Hematopoietic multipotent progenitor cell treated with erythropoietin and hydrocortisone succinate and interleukin-3 and kit ligand, for 6 days (in vitro differentiated cells): Measurements from ENCODE around the gene SLFNL1.

ENCODE experiments used
- DNase-seq: peaks from one replicate; pipeline ENCODE4 v3.0.0-alpha.2; 2015

Gene SLFNL1

DNA sequence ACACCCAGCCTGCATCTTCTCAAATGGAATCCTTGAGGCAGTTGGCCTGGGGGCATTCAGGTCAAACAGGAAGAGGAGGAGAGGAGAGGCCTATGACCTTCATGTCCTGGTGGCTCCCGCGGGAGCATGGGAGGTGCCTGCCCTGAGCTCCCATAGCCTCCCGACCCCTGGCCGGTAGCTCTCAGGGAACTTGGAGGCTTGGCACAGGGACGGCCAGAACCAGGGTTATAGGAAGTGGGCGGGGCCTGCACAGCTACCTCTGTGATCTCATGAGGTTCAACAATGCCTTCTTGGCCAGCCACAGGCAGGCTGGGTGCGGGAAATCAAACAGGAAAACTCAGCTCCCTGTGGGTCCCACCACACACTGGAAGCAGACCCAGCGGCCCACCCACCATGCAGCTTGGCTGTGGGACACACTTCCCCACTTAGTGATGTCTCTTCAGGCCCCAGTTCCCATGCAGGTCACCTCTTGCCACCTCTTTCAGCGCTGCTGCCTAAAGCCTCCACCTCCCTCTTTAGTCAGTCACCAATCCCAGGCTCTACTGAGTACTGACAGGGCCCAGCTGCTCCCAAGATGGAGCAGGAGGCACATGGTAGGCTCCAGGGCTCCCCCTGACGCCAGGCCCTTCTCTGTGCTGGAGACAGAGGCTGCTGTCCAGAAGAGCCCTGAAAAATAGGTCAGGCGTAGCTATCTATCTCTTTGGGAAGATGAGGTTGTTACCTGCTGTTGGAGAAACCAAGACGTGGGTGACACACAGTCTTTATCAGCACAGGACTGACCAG, at the start of gene SLFNL1:
Gene SLFNL1 (minus strand): TSS at position 200 of the 783 bp plus-strand sequence. CDS start 1,065 bp downstream, outside the sequence.
- DNase-seq, result peak; percentile 58

DNA sequence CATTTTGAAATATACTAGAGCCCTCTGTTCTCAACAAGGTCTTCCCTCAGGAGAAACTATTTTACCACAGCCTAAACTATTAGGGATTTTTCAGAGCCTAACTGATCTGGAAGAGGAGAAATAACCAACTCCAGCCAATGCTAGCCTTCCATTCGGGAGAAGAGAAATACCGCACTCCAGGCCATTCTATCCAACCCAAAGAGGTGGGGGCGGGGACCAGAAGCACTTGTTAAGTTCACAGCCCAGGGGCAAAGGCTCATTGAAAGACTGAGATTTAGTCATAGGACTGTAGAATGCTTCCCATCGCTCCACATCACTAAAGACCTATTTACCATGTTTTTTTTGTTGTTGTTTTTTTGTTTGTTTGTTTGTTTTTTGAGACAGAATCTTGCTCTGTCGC, 35.4 kb upstream of the SLFNL1 start:
- no peak for DNase-seq

DNA sequence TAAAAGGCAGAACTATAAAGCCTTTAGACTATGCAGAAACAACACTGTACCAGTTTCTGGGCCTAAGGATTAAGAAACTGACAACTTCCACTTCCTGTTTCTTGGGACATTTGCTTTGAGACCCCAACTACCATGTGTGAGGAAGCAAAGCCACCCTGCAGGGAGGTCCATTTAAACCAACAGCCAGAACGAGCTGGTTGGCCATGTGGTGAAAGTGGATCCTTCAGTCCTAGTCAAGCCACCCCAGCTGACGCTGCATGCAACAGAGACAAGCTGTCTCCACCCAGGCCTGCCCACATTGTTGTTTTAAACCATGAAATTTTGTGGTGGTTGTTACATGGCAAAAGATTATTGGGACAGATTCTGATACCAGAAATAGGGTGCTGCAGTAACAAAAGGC, 31.8 kb upstream of the SLFNL1 start:
- peak; percentile 40 for DNase-seq

DNA sequence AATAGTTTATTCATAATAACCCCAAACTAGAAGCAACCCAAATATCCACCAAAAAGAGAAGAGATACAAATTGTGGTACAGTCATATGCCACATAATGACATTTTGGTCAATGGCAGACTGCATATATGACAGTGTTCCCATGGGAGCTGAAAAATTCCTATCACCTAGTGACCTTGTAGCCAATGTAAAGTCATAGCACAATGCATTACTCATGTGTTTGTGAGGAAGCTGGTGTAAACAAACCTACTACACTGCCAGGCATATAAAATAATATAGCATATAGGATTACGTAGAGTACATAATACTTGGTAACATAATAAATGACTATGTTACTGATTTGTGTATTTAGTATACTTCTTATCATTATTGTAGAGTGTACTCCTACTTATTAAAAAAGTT, 29.5 kb upstream of the SLFNL1 start:
- no peak for DNase-seq

DNA sequence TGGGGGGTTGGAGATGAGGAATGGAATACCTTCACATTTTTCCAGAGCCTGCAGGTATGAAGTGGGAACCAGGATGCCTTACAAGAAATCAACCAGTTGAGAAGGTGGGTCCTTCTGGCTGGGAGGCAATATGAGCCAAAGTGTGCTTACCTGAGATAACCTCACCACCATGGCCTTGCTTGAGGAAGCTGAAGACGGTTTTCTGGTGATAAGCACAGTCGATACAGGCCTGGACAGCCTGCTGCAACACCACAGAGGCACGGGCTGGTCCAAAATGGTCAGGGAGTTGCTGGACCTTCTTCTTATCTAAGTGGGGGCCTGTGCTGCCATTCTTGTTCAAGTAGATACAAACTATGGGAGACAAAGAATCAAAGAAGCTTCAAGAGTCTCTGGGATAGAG, 27.0 kb upstream of the SLFNL1 start:
- no peak for DNase-seq

DNA sequence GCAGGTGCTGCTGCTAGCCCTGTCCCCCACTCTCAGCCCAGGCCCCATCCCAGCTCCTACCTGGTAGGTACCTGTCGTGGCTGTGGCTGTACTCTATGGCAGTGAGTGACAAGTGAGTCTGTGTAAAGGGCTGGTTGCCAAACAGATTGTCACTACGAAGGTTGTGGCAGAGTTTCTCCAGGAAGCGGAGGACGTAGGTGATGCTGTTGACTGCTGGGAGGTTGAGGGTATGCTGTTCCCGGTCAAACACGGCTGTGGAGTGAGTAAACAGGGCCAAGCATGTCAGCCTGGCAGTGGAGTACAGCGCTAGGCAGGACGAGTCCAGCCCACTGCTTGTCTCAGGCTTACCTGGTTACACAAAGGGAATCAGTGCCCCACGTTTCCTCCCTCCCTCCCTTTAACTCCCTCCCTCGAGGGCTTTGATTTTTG, 24.8 kb upstream of the SLFNL1 start:
- DNase-seq, result no peak

DNA sequence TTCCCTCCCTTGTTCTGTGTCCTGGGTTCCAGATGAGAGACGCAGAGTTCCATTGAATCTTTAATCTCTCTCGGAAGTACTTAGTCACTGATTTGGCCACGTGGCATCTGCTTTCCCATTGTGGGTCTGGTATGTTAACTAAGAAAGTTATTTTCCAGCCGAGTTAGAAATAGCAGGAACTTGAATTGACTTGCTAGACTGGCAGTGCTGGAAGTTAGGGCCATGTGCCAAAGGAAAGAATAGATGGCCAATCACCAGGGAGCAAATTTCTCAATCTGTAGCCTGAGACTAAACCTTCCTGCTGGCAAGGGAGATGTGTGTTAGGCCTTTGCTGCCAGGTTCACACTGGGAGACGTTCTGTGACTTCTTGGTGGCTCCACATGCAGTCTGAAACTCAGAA, 24.2 kb upstream of the SLFNL1 start:
- DNase-seq, result no peak

DNA sequence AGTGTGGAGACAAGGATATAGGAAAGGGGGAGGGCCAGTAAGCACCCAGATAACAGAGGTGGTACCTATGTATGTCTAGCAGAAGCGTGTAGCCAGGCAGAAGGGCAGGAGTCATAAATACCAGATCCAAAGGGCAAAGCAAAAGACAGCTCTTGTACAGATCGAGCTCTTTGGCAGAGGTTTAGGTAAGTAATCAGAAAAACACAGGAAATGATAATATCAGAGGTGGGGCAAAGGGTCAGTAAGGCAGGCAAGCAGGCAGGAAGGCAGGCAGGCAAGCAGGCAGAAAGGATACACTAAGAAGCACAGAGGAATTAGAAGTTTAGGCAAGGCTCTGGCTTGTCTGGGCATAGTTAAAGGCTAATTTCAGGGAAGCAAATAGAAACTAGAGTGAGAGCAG, 22.7 kb upstream of the SLFNL1 start:
- no peak for DNase-seq

DNA sequence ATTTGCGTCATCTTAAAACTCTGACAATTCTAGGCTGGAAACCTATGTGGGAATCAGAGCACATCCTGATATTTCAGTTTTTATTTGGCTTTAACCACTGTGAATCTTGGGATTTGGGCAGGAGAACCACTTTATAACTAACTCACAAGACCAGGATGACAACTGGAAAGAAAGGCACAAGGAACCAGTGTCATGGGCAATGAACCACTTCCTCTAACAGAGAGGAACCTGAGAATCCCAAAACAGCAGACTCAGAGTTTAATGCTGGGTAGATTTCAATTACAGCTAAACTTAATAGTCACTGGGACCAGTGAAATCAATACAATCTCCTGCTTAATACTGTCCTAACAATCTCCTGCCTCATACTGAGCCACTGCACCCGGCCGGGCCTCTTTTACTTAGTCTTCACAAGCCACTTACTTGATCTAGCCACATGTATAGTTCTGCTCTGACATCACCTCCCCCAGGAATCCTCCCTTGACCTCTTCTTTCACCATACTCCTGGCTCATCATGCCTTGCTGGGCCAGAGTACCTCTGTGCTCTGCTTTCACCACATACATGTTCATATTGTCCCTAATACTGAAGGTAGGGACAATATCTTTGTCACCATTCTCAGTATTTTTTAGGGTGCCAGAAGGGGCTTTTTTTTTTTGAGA, 20.2 kb upstream of the SLFNL1 start:
- DNase-seq, result no peak

DNA sequence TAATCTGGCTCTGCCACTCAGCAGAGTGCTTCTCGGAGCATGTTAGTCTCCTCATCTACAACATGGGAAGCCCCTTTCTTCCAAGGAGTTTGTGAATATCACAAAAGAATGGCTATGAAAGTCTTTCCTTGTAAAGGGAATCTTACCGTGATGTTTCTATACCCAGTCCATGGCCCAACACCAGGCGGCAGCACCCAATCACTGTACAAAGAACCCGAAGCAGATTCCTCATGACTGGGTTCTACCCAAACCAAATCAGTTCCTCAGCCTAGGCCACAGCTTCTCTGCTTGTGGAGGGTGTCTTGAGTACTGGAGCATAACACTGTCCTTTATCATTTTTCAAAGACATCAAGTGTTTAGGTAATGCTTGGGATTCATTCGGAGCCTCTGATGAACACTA, 16.6 kb upstream of the SLFNL1 start:
- DNase-seq, result no peak

DNA sequence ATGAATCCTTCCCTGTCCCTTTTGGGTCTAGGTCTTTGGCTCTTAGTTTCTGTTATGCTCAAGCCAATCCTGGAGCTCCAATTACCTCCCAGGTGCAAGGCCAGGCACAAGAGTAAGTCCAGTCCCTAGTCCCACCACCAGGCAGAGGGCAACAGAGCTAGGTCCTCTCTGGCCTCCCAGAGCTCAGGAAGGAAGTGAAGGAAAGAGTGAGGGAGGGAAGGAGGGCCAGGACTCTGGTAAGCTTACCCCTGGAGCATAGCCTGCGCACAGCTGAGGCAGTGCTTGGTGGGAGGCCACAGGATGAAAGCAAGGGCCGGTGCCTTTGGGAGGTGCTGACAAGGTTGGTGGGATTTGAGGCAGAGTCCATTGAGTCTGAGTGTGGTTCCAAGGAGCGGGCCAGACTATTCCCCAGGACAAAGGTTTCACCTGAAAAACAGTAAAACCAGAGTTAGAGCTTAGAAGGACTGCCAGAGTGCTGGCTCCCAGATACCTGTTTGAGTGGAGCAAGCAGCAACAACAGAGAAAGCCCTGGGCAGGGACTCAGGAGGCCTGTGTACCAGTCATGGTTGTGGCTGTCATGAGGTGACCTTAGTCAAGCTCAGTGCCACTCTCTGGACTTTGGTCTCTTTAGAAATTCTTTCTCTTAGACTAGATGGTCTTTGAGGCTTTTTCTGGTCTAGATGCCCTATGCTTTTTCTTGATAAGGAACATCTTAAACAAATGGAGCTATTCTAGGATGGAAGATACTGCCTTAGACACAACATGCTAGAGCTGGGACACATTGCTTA, 15.8 kb upstream of the SLFNL1 start:
- DNase-seq, result no peak

DNA sequence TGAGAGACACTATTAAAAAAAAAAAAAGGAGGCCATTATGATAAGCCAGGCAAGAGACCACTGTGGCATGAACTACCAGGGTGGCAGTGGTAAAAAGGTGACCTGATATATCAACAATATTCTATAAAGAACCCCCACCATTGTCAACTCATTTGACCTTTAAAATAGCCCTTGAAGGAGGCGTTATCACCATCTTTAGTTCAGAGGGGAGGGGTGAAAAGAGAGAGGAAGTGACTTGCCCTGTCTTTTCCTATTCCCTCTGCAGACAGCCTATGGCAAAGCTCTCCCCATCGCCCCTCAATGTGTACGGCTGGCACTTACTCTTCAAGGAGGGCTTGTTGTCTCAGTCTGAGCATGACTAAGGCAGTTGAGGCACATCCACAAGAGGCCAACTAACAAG, 11.7 kb upstream of the SLFNL1 start:
- no peak for DNase-seq

DNA sequence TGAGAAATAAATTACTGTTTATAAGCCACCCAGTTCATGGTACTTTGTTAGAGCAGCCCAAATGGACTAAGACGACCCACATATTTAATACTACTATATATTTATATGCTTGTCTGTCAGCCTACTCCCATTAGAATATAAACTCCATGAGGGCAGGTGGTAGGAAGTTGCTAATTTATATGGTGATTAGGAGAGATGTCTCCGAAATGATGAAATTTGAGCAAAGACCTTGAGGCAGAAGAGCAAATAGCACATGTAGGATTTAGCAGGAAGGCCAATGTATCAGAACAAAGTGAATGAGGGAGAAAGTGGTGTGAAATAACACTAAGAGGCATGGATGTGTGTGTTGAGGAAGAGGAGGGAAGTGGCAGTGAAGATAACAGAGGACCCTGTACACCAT, 10.6 kb upstream of the SLFNL1 start:
- no peak for DNase-seq

DNA sequence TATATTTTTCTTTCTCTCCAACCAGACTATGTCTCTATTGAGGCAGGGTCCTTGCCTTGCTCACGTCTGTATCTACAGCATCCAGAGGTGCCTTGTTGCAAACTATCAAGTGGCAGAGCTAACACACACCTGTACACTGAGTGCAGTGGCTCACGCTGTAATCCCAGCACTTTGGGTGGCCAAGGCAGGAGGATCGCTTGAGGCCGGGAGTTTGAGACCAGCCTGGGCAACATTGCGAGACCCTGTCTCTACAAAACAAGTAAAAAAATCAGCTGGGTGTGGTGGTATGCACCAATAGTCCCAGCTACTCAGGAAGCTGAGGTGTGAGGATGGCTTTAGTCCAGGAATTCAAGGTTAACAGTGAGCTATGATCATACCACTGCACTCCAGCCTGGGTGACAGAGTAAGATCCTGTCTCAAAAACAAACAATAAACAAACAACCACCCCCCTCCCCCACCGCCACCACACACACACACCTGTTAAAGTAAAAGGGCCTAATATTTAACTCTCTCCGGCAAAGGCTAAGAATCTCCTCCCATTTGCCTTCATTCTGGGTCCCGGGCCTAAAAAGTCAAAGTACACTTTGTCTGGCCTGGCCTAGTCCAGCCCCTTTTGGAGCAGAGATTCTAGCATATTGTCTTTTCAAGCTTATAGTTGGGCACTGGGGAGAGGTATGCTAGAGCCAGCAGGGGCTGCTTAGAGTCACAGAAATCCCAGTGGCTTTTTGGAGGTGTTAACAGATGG, 9.5 kb upstream of the SLFNL1 start:
- DNase-seq, result no peak

DNA sequence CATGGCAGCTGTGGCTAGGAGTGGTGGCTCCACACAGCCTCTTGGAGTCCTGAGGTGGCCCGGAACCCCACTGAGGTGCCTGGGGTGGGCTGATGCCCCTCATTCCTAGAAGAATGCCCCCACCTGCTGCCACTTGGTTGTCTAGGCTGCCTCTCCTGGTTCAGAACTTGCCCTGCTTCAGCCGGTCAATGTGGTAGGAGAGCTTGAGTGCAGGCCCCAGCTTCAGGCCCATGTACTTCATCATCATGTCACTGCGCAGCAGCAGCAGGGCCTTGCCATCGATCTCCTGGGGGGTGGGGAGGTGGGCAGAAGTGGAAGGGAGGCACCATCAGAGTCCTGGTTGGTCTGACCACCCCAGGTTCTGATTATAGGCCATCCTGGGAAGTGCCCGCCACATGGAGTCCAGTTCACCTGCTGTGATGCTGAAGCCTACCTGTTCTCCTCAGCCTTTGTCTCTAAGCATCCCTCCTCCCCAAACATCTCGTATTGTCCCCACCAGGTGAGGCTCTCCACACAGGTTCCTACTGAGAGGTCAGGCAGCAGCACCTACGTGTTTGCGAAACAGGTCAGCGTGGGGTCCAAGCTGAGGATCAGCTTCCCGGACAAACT, 6.6 kb upstream of the SLFNL1 start:
- DNase-seq, result no peak

DNA sequence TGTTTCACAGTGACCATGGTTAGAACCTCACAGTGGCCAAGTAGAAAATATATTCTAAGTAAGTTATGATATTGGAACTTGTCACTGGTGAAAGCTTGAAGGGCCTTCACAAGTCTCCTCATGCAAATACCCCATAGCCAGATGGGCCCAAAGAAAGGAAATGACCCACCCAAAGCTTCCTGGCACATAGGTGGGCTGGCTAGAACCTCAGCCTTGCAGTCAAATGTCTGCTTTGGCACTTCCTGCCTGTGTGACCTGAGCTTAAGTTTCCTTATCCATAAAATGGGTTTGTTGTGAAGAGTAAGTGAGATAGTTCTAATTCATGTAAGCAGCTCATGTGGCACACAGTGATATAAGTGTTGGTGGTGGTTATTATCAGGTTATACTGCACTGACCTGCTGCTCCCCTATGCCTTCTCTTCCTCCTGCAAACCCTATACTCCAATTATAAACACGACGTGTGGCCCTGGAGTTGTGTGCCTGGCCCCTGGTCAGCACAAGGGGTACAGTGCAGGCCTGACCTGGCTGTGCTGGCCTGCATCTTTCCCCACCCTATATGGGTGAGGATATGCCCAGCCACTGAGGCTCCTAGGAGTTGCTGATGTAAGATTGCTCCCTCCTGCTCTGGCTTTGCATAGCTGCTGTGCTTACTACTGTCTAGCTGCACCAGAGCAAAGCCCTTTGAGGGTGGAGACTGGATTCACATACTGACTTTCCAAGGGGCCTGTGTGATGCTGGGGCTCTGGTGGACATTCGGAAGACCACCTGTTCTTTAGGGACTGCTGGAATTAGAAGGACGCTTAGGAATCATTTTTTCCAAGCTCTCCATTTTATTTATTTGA, 4.7 kb upstream of the SLFNL1 start:
- DNase-seq, result no peak

DNA sequence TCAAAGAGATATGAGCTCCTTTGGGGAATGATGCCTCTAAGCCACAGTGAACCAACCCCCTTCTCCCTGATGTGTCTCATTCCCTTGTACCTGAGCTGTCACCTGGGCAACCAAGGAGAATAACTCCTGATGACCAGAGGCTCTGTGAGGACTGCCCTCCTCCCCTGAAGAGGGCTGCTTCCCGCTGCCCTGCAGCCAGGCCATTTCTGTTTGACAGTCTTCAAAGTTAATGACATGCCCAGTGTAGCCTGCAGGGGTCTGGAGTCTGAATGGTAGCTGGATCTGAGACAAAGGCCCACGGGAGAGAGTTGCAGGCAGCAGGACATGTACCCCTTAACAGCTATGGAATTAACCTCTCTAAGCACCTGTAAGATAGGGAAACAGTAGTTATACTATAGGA, 3.4 kb upstream of the SLFNL1 start:
- no peak for DNase-seq

DNA sequence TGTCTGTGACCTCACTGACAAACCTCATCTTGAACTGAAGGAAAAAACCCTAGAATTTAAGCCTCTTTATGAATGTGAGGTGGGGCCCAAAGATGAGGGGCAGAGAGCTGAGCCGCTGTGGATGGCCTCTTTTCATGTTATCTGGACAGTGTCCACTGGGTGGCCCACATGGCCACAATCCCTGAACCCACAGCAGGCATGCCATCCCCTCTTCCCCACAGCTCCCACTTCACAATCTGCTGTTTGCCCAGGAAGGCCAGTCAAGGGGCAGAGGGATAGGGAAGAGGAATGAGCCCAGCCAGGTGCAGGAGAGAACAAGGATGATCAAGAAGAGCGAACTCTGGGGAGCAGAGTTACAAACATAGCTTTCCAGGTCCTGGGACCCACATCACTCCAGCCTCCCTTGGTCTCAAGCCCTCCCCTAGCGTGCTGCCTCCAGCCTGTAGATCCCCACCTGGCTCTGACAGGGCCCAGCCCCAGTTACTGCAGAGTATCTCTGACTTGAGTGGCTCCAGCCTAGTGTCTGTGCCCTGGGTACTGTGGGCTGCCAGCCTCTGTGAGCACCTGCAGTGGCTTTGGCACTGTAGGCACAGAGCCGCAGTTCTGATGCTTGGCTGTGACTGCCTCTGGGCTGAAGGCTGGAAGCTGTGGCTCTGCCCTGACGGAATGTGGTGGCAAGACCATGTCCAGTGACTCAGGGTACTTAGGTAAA, 1.9 kb upstream of the SLFNL1 start:
- no peak for DNase-seq

DNA sequence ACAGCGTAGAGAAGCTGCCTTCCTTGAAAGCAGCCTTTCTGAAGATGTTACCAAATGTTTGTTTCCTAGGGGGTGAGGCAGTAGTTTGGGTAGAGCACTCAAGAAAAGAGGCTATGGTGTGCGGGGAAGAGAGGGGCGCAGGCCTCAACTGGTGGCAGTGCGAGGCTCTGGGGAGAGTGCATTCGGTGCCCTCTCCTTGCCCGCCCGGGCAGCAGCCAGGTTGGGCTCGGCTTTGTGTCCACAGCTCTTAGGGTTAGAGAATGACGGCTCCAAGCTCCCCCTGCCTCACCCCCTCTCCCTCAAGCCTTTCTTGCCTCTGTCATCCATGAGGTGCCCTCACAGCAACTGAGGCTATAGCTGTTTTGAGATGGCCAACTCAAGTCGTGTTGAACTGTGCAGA, 899 bp upstream of the SLFNL1 start:
- no peak for DNase-seq

DNA sequence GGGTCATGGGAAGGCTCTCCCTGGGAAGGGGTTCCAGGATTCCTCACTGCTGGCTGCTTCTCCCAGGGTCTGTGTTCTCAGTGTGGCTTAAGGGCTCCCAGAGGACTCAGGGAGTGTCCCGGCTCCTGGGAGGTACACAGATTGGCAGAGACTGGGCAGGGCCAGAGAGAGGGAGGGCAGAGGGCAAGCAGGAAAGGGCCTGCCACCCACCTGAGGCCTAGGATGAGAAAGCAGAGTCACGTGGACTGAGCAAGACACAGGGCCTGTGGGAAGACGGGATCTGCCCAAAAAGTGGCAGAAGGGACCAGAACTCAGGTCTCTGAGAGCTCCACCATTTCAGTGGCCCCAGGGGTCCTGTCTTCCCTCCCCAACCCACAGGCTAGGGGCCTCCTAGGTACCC, 871 bp downstream of the SLFNL1 start:
- no peak for DNase-seq

DNA sequence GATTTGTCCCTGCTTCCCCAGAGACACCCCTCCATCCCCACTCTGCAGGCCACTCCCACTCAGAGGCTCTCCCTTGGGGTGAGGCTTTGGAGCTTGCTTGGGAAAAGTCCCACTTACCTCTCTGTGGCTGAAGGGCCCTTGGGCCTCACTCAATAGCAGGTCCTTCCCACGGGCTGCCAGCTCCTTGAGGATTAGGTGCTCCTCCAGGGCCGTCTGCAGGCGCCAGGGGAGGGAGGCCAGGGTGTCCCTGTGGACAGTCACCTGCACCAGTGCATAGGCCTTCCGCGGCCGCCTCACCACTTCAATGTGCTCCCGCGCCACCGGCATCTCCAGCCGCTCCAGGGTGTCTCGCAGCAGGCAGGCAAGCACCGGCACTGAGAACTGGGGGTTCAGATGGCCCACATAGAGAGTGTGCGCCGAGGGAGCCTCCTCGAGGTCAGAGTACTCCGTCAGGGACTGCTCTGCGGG, 1.4 kb downstream of the SLFNL1 start:
- no peak for DNase-seq
